GM23248 (cell line): Measurements from ENCODE around the gene COL16A1. TPM values are rescaled to one million over a fixed set of nuclear protein-coding genes. Genes with fewer than 3 reads are reported as not detected.

Source experiments
- DNase-seq: peaks from one replicate; pipeline ENCODE4 v3.0.0-alpha.2; 2015
- H2AFZ ChIP-seq: fragments of 200-600 bp; sonication (generic); 2 replicates; pipeline ENCODE4 v1.6.1; 2016; ENCODE audit warnings: antibody characterized with exemption
- H3F3A ChIP-seq: fragments of 200-600 bp; sonication (generic); 2 replicates; pipeline ENCODE4 v1.6.1; 2016; ENCODE audit warnings: mild to moderate bottlenecking, antibody characterized with exemption, mixed run types; ENCODE audit not compliant: insufficient read depth
- H3K27ac ChIP-seq: fragments of 200-600 bp; sonication (generic); 2 replicates; pipeline ENCODE4 v1.5.1; 2016; ENCODE audit warnings: mild to moderate bottlenecking
- H3K27me3 ChIP-seq: fragments of 200-600 bp; sonication (generic); replicated peaks from 2 replicates; pipeline ENCODE4 v1.6.1; 2016; ENCODE audit warnings: mild to moderate bottlenecking; ENCODE audit not compliant: insufficient read depth
- H3K36me3 ChIP-seq: fragments of 200-600 bp; sonication (generic); 2 replicates; pipeline ENCODE4 v1.6.1; 2016; ENCODE audit warnings: low read depth, mild to moderate bottlenecking
- H3K4me1 ChIP-seq: fragments of 200-600 bp; sonication (generic); 2 replicates; pipeline ENCODE4 v1.6.1; 2016; ENCODE audit warnings: mild to moderate bottlenecking; ENCODE audit not compliant: insufficient read depth
- H3K4me2 ChIP-seq: fragments of 200-600 bp; sonication (generic); one replicate; pipeline ENCODE4 v1.6.1; 2016; ENCODE audit warnings: mild to moderate bottlenecking; ENCODE audit not compliant: unreplicated experiment
- H3K4me3 ChIP-seq: fragments of 200-600 bp; sonication (generic); 2 replicates; pipeline ENCODE4 v1.5.1; 2016; ENCODE audit warnings: mild to moderate bottlenecking
- H3K79me2 ChIP-seq: fragments of 200-600 bp; sonication (generic); 2 replicates; pipeline ENCODE4 v1.6.1; 2016; ENCODE audit warnings: mild to moderate bottlenecking; ENCODE audit not compliant: insufficient read depth
- H3K9ac ChIP-seq: fragments of 200-600 bp; sonication (generic); 2 replicates; pipeline ENCODE4 v1.6.1; 2016; ENCODE audit warnings: mild to moderate bottlenecking
- H3K9me2 ChIP-seq: fragments of 200-600 bp; sonication (generic); 2 replicates; pipeline ENCODE4 v1.6.1; 2016; ENCODE audit warnings: mixed run types, mild to moderate bottlenecking, moderate library complexity; ENCODE audit not compliant: insufficient read depth
- H3K9me3 ChIP-seq: fragments of 200-600 bp; sonication (generic); one replicate; pipeline ENCODE4 v1.6.1; 2017; ENCODE audit warnings: low read depth
- H4K20me1 ChIP-seq: fragments of 200-600 bp; sonication (generic); 2 replicates; pipeline ENCODE4 v1.6.0; 2016; ENCODE audit not compliant: insufficient read depth
- EZH2 ChIP-seq: fragments of 200-600 bp; sonication (generic); IDR thresholded peaks from 2 replicates; pipeline ENCODE4 v1.6.1; 2018; ENCODE audit warnings: antibody characterized with exemption, mild to moderate bottlenecking; ENCODE audit not compliant: insufficient read depth, poor library complexity, severe bottlenecking
- EZH2phosphoT487 ChIP-seq: fragments of 200-600 bp; sonication (generic); IDR thresholded peaks from 2 replicates; pipeline ENCODE4 v1.6.1; 2018; ENCODE audit warnings: antibody characterized with exemption, moderate library complexity, mild to moderate bottlenecking, low read depth; ENCODE audit not compliant: insufficient read depth
- WGBS, 2 experiments: methylation state at CpG; one replicate each; pipeline ENCODE4 v1.1.6; 2015 to 2017; ENCODE audit warnings: low lambda C conversion rate in 2 of 2, low coverage in 1 of 2; ENCODE audit errors: missing lambda C conversion rate in 2 of 2; 5-methylcytosine and 5-hydroxymethylcytosine counted together
- in situ Hi-C: fragments of 300-500 bp; cut with MboI; formaldehyde crosslinking; loops from 2 replicates; pipeline ENCODE4 v1.15.0; 2020
- polyA plus RNA-seq: library from polyadenylated mRNA; unstranded; fragments of >200 nt; fragmentation: Nextera tagmentation; extraction: Ambion mirVana; gene quantifications from 2 replicates; pipeline ENCODE4 v1.2.1, GENCODE V29; 2016
- total RNA-seq: library from RNA; depleted of rRNA; stranded (reverse); fragments of >200 nt; shearing (Covaris generic); gene quantifications from 2 replicates; pipeline ENCODE4 v1.2.3, GENCODE V29; 2014

Gene COL16A1
- total and polyA plus RNA-seq, 2 experiments from 2014 or later, result 67.3 to 247 TPM

- no peak overlapping the region for H3K27ac ChIP-seq
- no peaks in the 10 kb centered on the region for H3K9me3 ChIP-seq
- no peaks in the 10 kb centered on the region for H3K79me2 ChIP-seq
- DNase-seq, result no peak
- 80 to 86% methylated on average over 6 of the region's 6 CpGs for WGBS, 2 experiments
- no peaks in the 10 kb centered on the region for H3K27me3 ChIP-seq
- H3K4me2 ChIP-seq, result no peak overlapping the region
- H4K20me1 ChIP-seq, result no peaks in the 10 kb centered on the region
- H2AFZ ChIP-seq, result no peak overlapping the region
- no peak overlapping the region for H3K9ac ChIP-seq
- in situ Hi-C loops, result loop anchor here (25.0 kb wide), 1 partner anchor 300 kb away; no protein-coding TSS in a partner anchor
- no peaks in the 10 kb centered on the region for H3K9me2 ChIP-seq
- H3K36me3 ChIP-seq, result peaks cover 7% of the 10 kb centered on the region; the same call in 1 of the 2 replicates
- H3K4me1 ChIP-seq, result no peaks in the 10 kb centered on the region
- TF ChIP-seq EZH2phosphoT487, result no peak
- TF ChIP-seq EZH2, result no peak
- no peak overlapping the region for H3K4me3 ChIP-seq
- no peaks in the 10 kb centered on the region for H3F3A ChIP-seq
These were observed 42.0 kb downstream of the COL16A1 start for GRCh38 chr1:31661856-31662255.

DNA sequence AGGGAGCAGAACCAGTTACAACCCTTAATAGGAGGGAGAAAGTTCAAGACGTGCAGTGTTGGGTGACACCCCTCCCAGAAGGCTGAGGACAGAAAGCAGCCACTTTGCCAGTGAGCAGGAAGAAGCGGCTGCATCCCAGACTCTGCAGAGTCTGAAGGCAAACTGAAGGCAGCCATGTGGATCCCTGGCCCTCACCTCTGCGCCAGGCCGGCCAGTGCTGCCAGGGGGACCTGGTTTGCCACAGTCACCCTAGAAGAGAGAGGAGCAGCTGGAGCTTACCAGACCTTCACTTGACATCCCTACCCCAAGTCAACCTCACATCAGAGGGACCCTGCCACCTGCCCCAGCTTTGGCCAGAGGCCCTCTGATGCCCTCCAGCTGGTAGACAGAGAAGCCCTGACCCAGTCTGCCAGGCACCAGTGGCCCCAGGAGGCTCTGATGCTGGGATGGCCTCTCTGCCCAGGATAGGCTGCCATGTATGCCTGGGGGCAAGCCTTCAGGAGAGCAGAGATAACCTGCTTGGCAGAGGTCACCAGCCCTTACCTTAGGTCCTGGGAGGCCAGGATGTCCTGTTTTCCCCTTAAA lies 42.9 kb downstream of the COL16A1 start:
- Histone ChIP-seq H3K4me2 (no peak overlapping the region), H3K27me3 (no peaks in the 10 kb centered on the region), H3K36me3 (peaks cover 13% of the 10 kb centered on the region; the same call in 1 of the 2 replicates), H3K9me2 (no peaks in the 10 kb centered on the region), H3K9me3 (no peaks in the 10 kb centered on the region), H3F3A (no peaks in the 10 kb centered on the region; the same call in 1 of the 2 replicates), H3K9ac (no peak overlapping the region), H3K79me2 (no peaks in the 10 kb centered on the region), H3K27ac (no peak overlapping the region), H3K4me3 (no peak overlapping the region), H4K20me1 (no peaks in the 10 kb centered on the region), H3K4me1 (no peaks in the 10 kb centered on the region), H2AFZ (no peak overlapping the region)
- in situ Hi-C loops, result loop anchor here (25.0 kb wide), 1 partner anchor 301 kb away; no protein-coding TSS in a partner anchor
- 79 to 83% methylated on average over 3 to 4 of the region's 4 CpGs for WGBS, 2 experiments
- no peak for DNase-seq
- TF ChIP-seq EZH2phosphoT487, result no peak
- no peak for TF ChIP-seq EZH2

DNA sequence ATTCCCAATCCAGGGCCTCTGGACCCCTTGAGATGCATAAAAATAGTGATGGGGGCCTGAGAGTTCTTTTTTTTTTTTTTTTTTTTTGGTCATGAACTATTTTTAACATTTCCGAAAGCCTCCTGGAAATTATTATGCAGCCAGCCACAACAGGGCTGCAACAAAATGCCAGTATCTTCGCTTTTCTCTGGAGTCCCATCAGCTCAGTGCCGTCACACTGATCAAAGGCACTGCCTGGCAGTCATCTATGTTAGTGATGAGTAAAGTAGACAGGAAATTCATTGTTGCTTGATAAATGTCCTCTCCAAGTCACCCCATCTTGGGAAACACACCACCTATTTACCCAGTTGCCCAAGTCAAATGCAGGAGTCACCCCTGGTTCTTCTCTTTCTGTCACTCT lies 43.9 kb downstream of the COL16A1 start:
- H3K27ac ChIP-seq, result no peak overlapping the region
- H3K4me2 ChIP-seq, result no peak overlapping the region
- in situ Hi-C loops, result loop anchor here (25.0 kb wide), 1 partner anchor 302 kb away; no protein-coding TSS in a partner anchor
- no peaks in the 10 kb centered on the region for H3K9me3 ChIP-seq
- no peaks in the 10 kb centered on the region for H3K9me2 ChIP-seq
- no peaks in the 10 kb centered on the region for H3K79me2 ChIP-seq
- 80 to 85% methylated on average over 3 of the region's 3 CpGs for WGBS, 2 experiments
- no peak overlapping the region for H3K4me3 ChIP-seq
- H3K9ac ChIP-seq, result no peak overlapping the region
- no peaks in the 10 kb centered on the region for H3K4me1 ChIP-seq
- no peaks in the 10 kb centered on the region for H4K20me1 ChIP-seq
- no peaks in the 10 kb centered on the region; the same call in 1 of the 2 replicates for H3F3A ChIP-seq
- H3K27me3 ChIP-seq, result no peaks in the 10 kb centered on the region
- no peak for DNase-seq
- H2AFZ ChIP-seq, result no peak overlapping the region
- TF ChIP-seq EZH2phosphoT487 (no peak), EZH2 (no peak)
- H3K36me3 ChIP-seq, result peaks cover 19% of the 10 kb centered on the region; the same call in 1 of the 2 replicates

GRCh38 chr1:31658721-31659120 lies 45.1 kb downstream of the COL16A1 start:
- no peaks in the 10 kb centered on the region; the same call in none of the 2 replicates for H3F3A ChIP-seq
- H3K4me3 ChIP-seq, result no peak overlapping the region
- no peaks in the 10 kb centered on the region for H3K9me2 ChIP-seq
- H3K27me3 ChIP-seq, result no peaks in the 10 kb centered on the region
- no peak overlapping the region for H3K9ac ChIP-seq
- H3K4me2 ChIP-seq, result no peak overlapping the region
- H3K36me3 ChIP-seq, result peaks cover 19% of the 10 kb centered on the region; the same call in 1 of the 2 replicates
- no peaks in the 10 kb centered on the region for H3K79me2 ChIP-seq
- WGBS, 2 experiments, result 92% methylated on average over 3 of the region's 3 CpGs
- no peak for TF ChIP-seq EZH2phosphoT487
- no peak for TF ChIP-seq EZH2
- no peak overlapping the region for H2AFZ ChIP-seq
- H3K9me3 ChIP-seq, result no peaks in the 10 kb centered on the region
- no peaks in the 10 kb centered on the region for H3K4me1 ChIP-seq
- H4K20me1 ChIP-seq, result no peaks in the 10 kb centered on the region
- in situ Hi-C loops, result loop anchor here (25.0 kb wide), 1 partner anchor 304 kb away; no protein-coding TSS in a partner anchor
- DNase-seq, result no peak
- H3K27ac ChIP-seq, result no peak overlapping the region
